Body of pancreas (tissue), 4 donors: ENCODE data around the gene KIF23. TPM values are rescaled to one million over a fixed set of nuclear protein-coding genes. Genes with fewer than 3 reads are reported as not detected.

ENCODE experiments used
- ATAC-seq: fragments of 150-250 bp; one replicate; pipeline ENCODE4 v1.9.1; 2016
- DNase-seq, 4 donors: peaks; one replicate each; pipeline ENCODE4 v3.0.0-alpha.2; 2019
- H3K27ac ChIP-seq, 4 donors: fragments of 200-600 bp; sonication (generic); 1 replicate in 3 of 4; 2 replicates in 1 of 4; pipeline versions ENCODE4 v1.5.1 to v1.6.1; 2016 to 2019; ENCODE audit warnings: mild to moderate bottlenecking in 1 of 4, mixed read lengths in 1 of 4, moderate library complexity in 1 of 4
- H3K27me3 ChIP-seq, 2 donors: fragments of 200-600 bp; sonication (generic); one replicate each; pipeline ENCODE4 v1.6.0; 2016; ENCODE audit warnings: mild to moderate bottlenecking in 1 of 2
- H3K36me3 ChIP-seq, 2 donors: fragments of 200-600 bp; sonication (generic); replicated peaks in 1 of 2; 2 replicates each; pipeline ENCODE4 v1.5.1; 2016; ENCODE audit warnings: low read depth in 2 of 2; ENCODE audit not compliant: insufficient read depth in 1 of 2
- H3K4me1 ChIP-seq: fragments of 200-600 bp; sonication (generic); one replicate; pipeline ENCODE4 v1.6.0; 2016
- H3K4me3 ChIP-seq, 2 donors: fragments of 200-600 bp; sonication (generic); 1 replicate in 1 of 2; 2 replicates in 1 of 2; pipeline ENCODE4 v1.5.1; 2016 to 2019
- H3K9me3 ChIP-seq, 3 donors: fragments of 200-600 bp; sonication (generic); 1 replicate in 2 of 3; 2 replicates in 1 of 3; pipeline ENCODE4 v1.5.1; 2016
- CTCF ChIP-seq, 7 experiments: fragments of 450-650 bp in 4 of 7; fragments of 200-600 bp in 3 of 7; sonication (generic) in 3 of 7; IDR thresholded peaks; one replicate each; pipeline ENCODE4 v1.5.1; 2016 to 2019; ENCODE audit warnings: antibody characterized with exemption in 7 of 7
- POLR2A ChIP-seq, 3 donors: fragments of 450-650 bp; IDR thresholded peaks; one replicate each; pipeline ENCODE4 v1.6.1; 2016; ENCODE audit warnings: antibody characterized with exemption in 3 of 3, mild to moderate bottlenecking in 2 of 3
- WGBS, 2 donors: methylation state at CpG; one replicate each; pipeline ENCODE4 v1.1.5; 2017; 5-methylcytosine and 5-hydroxymethylcytosine counted together
- intact Hi-C: fragments of 100-400 bp; cut with DNase I; formaldehyde crosslinking; loops from one replicate; pipeline ENCODE4 v1.15.1; 2023
- total RNA-seq, 2 donors: library from RNA; depleted of rRNA; stranded (reverse); fragments of >200 nt; gene quantifications; one replicate each; pipeline ENCODE4 v1.1.0, GENCODE V29; 2016

The KIF23 gene
- total RNA-seq, 2 donors from 2014 or later: 0.99 to 2.9 TPM

DNA sequence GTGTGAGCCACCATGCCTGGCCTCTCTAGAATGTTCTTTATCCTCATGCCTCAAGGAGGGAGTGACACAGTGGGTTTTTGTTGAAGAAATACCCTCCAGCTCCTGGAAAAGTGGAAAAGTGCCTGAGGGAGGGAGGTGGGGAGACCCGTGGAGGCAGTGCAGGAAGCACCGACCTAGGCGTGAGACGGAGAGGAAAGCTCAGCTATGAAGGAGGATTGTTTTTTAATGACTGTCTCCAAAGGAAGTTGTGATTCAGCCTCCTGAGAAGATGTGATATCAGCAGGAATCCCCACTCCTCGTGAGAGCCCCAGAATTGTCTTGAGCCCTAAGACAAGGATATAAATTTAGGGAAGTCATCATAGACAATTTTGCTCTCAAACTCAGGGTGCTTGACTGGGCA, 60.1 kb downstream of the KIF23 start:
- no peaks in the 10 kb centered on the region for H3K27me3 ChIP-seq
- TF ChIP-seq CTCF (IDR thresholded peaks at IDR 0.05) (no peak), POLR2A (IDR thresholded peaks at IDR 0.05) (no peak)
- H3K36me3 ChIP-seq: no peaks in the 10 kb centered on the region
- H3K27ac ChIP-seq: no peak overlapping the region
- ATAC-seq: no peak
- WGBS, 2 donors: 59 to 63% methylated on average over 5 of the region's 5 CpGs
- H3K4me1 ChIP-seq: no peaks in the 10 kb centered on the region
- DNase-seq: no peak
- intact Hi-C loops: no loop called here
- H3K4me3 ChIP-seq: no peak overlapping the region
- no peaks in the 10 kb centered on the region for H3K9me3 ChIP-seq

DNA sequence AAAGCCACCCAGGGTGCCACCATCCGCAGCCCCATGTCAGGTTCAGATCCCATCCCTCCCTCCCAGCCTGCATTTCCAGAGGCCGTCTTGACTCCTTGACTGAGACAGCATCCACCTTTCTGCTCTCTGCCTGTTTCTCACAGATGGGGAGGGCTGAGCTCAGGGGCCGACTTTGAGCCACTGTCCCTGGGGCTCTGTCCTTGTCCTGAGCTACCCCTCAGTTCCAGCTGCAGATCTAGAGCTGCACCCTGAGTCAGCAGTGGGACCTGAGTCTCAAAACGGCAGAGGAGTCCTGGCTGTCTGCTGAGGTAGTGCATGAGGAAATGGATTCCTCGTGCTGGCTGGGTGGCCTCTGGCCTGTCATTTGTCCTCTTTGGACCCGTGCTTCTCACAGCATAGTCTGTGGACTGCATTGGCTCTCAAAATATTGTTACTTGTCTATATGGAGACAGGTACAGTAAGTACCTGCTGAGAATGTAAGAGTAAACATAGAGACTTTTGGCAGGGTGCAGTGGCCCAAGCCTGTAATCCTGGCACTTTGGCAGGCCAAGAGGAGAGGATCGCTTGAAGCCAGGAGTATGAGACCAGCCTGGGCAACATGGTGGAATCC, 60.8 kb downstream of the KIF23 start:
- H3K4me3 ChIP-seq: no peak overlapping the region
- H3K36me3 ChIP-seq: no peaks in the 10 kb centered on the region
- H3K27ac ChIP-seq: no peak overlapping the region
- intact Hi-C loops: loop anchor here (5.0 kb wide), 1 partner anchor 1012 kb away; no protein-coding TSS in a partner anchor
- DNase-seq (no peak), ATAC-seq (no peak)
- no peaks in the 10 kb centered on the region for H3K4me1 ChIP-seq
- TF ChIP-seq CTCF (IDR thresholded peaks at IDR 0.05) (no peak), POLR2A (IDR thresholded peaks at IDR 0.05) (no peak)
- H3K27me3 ChIP-seq: no peaks in the 10 kb centered on the region
- no peaks in the 10 kb centered on the region for H3K9me3 ChIP-seq
- WGBS, 2 donors: 71 to 79% methylated on average over 4 to 7 of the region's 7 CpGs

DNA sequence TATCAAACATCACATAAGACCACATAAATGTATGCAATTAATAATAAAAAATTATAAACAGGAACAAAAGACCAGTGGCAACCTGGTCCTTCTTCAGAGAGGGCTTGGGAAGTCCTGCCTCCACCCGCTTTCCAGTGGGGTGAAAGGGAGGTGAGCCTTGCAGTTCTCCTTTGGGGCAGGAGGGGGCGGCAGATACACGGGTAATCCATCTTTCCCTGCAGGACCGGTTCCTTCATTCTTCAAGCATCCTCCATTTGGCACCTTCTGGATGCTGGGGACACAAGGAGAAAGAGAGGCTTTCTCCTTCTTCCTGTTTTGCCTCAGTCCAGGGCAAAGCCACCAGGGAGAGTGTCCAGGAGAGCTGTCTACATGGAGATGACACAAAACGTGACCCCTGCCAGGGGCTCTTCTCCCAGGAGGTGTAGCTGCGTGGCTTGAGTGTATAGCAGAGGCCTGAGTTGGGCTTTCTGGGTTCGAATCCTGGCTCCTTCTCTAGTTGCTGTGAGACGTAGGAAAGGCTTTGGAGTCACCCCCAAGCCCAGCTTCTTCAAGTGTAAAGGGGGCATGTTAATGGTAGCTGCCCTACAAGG, 61.7 kb downstream of the KIF23 start:
- H3K4me3 ChIP-seq: no peak overlapping the region
- H3K27ac ChIP-seq: no peak overlapping the region
- H3K9me3 ChIP-seq: no peaks in the 10 kb centered on the region
- DNase-seq (peak; percentile 81 to 88 (median 83)), ATAC-seq (peak; percentile 91)
- WGBS, 2 donors: 22 to 30% methylated on average over 7 to 8 of the region's 8 CpGs
- no peaks in the 10 kb centered on the region for H3K27me3 ChIP-seq
- H3K36me3 ChIP-seq: no peaks in the 10 kb centered on the region
- H3K4me1 ChIP-seq: no peaks in the 10 kb centered on the region
- TF ChIP-seq POLR2A (IDR thresholded peaks at IDR 0.05) (no peak), CTCF (IDR thresholded peaks at IDR 0.05) (peak; percentile 75 to 97 (median 93))
- intact Hi-C loops: loop anchor here (5.0 kb wide), 1 partner anchor 1011 kb away; no protein-coding TSS in a partner anchor

GRCh38 chr15:69476704-69477473, 62.7 kb downstream of the KIF23 start:
- 57 to 58% methylated on average over 6 to 9 of the region's 9 CpGs for WGBS, 2 donors
- no peak for TF ChIP-seq CTCF (IDR thresholded peaks at IDR 0.05)
- no peak for TF ChIP-seq POLR2A (IDR thresholded peaks at IDR 0.05)
- intact Hi-C loops: loop anchor here (5.0 kb wide), 1 partner anchor 1010 kb away; no protein-coding TSS in a partner anchor
- Histone ChIP-seq H3K4me3 (no peak overlapping the region), H3K9me3 (no peaks in the 10 kb centered on the region), H3K36me3 (no peaks in the 10 kb centered on the region), H3K27me3 (no peaks in the 10 kb centered on the region), H3K27ac (no peak overlapping the region), H3K4me1 (no peaks in the 10 kb centered on the region)
- no peak for DNase-seq
- ATAC-seq: no peak
